Osteocyte (in vitro differentiated cells): Measurements from ENCODE around the gene METAP1. TPM values are rescaled to one million over a fixed set of nuclear protein-coding genes. Genes with fewer than 3 reads are reported as not detected.
"Not testable (repeated sequence)": the region's sequence is repeated elsewhere in the genome, so short reads cannot be mapped to it uniquely, and the experiment has no call there.

Experiments used
- DNase-seq: peaks from one replicate; pipeline ENCODE4 v3.0.0; 2021; ENCODE audit warnings: mixed read lengths; ENCODE audit not compliant: unreplicated experiment; ENCODE audit errors: extremely low spot score
- H3K27ac Mint-ChIP-seq: one replicate; pipeline ENCODE4 v1.8.0; 2021; ENCODE audit warnings: mild to moderate bottlenecking, mixed read lengths; ENCODE audit not compliant: unreplicated experiment
- H3K27me3 Mint-ChIP-seq: one replicate; pipeline ENCODE4 v1.8.0; 2021; ENCODE audit warnings: mixed read lengths; ENCODE audit not compliant: unreplicated experiment
- H3K36me3 Mint-ChIP-seq: one replicate; pipeline ENCODE4 v1.8.0; 2021; ENCODE audit warnings: mixed read lengths; ENCODE audit not compliant: unreplicated experiment
- H3K4me1 Mint-ChIP-seq: one replicate; pipeline ENCODE4 v1.8.0; 2021; ENCODE audit warnings: mixed read lengths; ENCODE audit not compliant: unreplicated experiment
- H3K4me3 Mint-ChIP-seq: one replicate; pipeline ENCODE4 v1.8.0; 2021; ENCODE audit warnings: mild to moderate bottlenecking, moderate library complexity, mixed read lengths; ENCODE audit not compliant: unreplicated experiment
- H3K9me3 Mint-ChIP-seq: one replicate; pipeline ENCODE4 v1.8.0; 2021; ENCODE audit warnings: mixed read lengths; ENCODE audit not compliant: unreplicated experiment
- total RNA-seq: library from RNA; stranded (reverse); gene quantifications from 2 replicates; pipeline ENCODE4 v1.2.1, GENCODE V29; 2021
- TF ChIP-seq, protein P1 (sequence below): fragments of 200-600 bp; sonication (generic); IDR thresholded peaks from 2 replicates; pipeline ENCODE4 v1.5.0; 2021; ENCODE audit warnings: antibody characterized with exemption, mild to moderate bottlenecking, moderate library complexity

METAP1 gene
- total RNA-seq, 1 donor from 2014 or later = 28.7 TPM

DNA sequence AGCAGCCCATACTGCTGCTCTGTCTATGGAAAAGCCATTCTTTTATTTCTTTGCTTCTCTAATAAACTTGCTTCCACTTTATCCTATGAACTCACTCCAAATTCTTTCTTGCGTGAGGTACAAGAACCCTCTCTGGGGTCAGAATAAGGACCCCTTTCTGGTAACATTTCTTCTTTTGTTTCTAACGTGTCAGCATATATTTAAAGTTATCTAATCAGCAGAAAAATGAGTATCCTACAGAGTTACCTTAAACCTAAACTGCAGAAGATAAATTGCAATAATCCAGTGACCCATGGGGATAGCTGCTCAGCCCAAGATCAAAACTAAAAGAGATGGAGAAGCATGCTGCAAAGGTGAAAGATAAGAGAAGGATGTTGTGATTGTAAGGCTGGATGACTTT lies 89.1 kb downstream of the METAP1 start:
- TF ChIP-seq, protein P1, sequence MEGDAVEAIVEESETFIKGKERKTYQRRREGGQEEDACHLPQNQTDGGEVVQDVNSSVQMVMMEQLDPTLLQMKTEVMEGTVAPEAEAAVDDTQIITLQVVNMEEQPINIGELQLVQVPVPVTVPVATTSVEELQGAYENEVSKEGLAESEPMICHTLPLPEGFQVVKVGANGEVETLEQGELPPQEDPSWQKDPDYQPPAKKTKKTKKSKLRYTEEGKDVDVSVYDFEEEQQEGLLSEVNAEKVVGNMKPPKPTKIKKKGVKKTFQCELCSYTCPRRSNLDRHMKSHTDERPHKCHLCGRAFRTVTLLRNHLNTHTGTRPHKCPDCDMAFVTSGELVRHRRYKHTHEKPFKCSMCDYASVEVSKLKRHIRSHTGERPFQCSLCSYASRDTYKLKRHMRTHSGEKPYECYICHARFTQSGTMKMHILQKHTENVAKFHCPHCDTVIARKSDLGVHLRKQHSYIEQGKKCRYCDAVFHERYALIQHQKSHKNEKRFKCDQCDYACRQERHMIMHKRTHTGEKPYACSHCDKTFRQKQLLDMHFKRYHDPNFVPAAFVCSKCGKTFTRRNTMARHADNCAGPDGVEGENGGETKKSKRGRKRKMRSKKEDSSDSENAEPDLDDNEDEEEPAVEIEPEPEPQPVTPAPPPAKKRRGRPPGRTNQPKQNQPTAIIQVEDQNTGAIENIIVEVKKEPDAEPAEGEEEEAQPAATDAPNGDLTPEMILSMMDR = no peak
- H3K9me3 Mint-ChIP-seq = no peaks in the 10 kb centered on the region
- H3K4me1 Mint-ChIP-seq = peaks cover 21% of the 10 kb centered on the region
- H3K36me3 Mint-ChIP-seq = peaks cover 50% of the 10 kb centered on the region
- no peak for DNase-seq
- H3K4me3 Mint-ChIP-seq = no peak overlapping the region
- H3K27ac Mint-ChIP-seq = no peak overlapping the region
- no peaks in the 10 kb centered on the region for H3K27me3 Mint-ChIP-seq

DNA sequence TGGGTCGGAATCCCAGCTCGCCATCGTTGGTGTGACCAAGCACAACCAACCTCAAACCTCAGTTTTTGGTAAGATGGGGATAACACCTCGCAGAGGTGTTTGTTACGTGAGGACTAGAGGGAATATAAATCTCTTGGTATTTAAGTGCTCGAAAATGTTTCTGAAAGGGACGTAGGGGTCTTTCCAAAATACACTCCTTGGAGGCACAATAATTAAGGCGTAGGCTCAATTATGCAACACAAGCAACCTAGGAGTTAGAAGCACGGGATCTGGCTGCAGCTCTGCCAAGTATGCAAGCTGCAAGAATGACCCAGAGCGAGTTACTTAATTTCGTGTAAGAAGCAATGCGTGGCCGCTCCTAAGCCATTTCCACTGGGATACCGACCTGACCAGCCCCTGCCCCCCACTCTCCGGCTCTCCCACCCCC lies 92.5 kb downstream of the METAP1 start:
- Mint-ChIP-seq H3K36me3 (peaks cover 25% of the 10 kb centered on the region), H3K4me1 (peaks cover 44% of the 10 kb centered on the region), H3K27ac (peak overlapping the region; percentile 99), H3K27me3 (no peaks in the 10 kb centered on the region), H3K4me3 (peak overlapping the region; percentile 96), H3K9me3 (no peaks in the 10 kb centered on the region)
- DNase-seq = no peak
- TF ChIP-seq, protein P1 = no peak

GRCh38 chr4:99088481-99089365 lies 93.2 kb downstream of the METAP1 start, which contains the start of gene ADH5:
ADH5 (minus strand) TSS chr4:99088788; CDS start chr4:99088700, 88 bp downstream.
- DNase-seq = peak; percentile 92
- H3K27ac Mint-ChIP-seq = peak within 1 kb of the TSS; percentile 99
- peaks cover 21% of the 10 kb centered on the region for H3K36me3 Mint-ChIP-seq
- no peaks in the 10 kb centered on the region for H3K9me3 Mint-ChIP-seq
- peak within 1 kb of the TSS; percentile 96 for H3K4me3 Mint-ChIP-seq
- TF ChIP-seq, protein P1 = no peak
- H3K27me3 Mint-ChIP-seq = no peaks in the 10 kb centered on the region
- H3K4me1 Mint-ChIP-seq = peaks cover 44% of the 10 kb centered on the region

DNA sequence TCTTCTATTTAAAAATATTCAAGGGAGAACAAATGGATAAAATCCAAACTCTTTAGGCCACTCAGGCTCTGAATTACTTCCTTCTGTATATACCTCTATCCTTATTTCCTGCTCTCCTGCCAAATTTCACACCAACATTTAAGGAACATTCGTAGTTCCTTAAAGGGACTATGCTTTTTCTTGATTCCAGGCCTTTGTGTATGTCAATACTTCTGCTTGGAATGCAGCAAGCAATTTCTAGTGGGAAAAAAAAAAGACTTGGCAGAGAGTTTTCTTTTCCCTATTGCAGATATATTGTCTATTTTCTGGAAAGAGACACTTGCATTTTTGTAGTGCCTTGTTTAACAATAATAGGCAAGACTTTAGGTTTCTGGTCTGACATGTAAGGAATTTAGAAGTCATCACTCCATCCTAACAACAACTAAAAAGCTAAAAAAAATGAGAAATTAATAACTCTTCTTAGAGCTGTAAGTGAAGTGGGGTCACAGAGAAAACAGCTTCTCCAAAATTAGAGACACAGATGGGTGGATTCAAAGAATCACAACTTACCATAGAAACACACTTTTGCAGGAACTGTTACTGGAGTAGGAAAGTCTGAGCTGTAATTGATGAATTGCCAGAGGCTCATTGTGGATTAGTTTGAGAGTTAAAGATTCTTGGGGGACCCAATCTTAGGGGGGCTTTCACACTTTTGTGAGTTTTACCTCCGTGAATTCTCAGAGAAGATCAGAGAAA lies 95.1 kb downstream of the METAP1 start:
- H3K36me3 Mint-ChIP-seq = peaks cover 5% of the 10 kb centered on the region
- peaks cover 41% of the 10 kb centered on the region for H3K4me1 Mint-ChIP-seq
- H3K9me3 Mint-ChIP-seq = no peaks in the 10 kb centered on the region
- no peaks in the 10 kb centered on the region for H3K27me3 Mint-ChIP-seq
- no peak for DNase-seq
- TF ChIP-seq, protein P1 = no peak
- H3K27ac Mint-ChIP-seq = peak overlapping the region; percentile 90
- H3K4me3 Mint-ChIP-seq = peak overlapping the region; percentile 67

DNA sequence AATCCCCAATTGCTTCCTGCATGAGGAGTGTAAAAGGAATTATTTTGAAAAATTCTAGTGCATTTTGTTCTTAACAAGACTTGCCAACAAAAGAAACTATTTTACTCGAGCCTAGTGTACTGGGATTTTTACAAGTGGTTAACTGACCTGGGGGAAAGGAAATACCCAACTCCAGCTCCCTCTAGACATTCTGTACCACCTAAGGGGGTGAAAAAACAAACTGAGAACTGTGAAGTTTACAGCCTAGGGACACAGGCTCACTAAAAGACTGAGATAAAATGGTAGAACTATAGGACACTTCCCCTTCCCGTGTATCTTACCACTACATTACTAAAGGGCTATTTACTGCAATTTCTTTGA lies 95.7 kb downstream of the METAP1 start:
- DNase-seq = no peak
- Mint-ChIP-seq H3K9me3 (no peaks in the 10 kb centered on the region), H3K4me3 (peak overlapping the region; percentile 67), H3K36me3 (peaks cover 4% of the 10 kb centered on the region), H3K4me1 (peaks cover 39% of the 10 kb centered on the region), H3K27ac (peak overlapping the region; percentile 90), H3K27me3 (no peaks in the 10 kb centered on the region)
- TF ChIP-seq, protein P1 = no peak

- H3K36me3 Mint-ChIP-seq, H3K27me3 Mint-ChIP-seq, H3K4me3 Mint-ChIP-seq, DNase-seq, H3K9me3 Mint-ChIP-seq: not testable (repeated sequence)
- peaks cover 33% of the 10 kb centered on the region for H3K4me1 Mint-ChIP-seq
- H3K27ac Mint-ChIP-seq = peak overlapping the region; percentile 90
Observed at GRCh38 chr4:99091841-99092240, 96.3 kb downstream of the METAP1 start.
